Activated T-helper 2 cell treated with anti-CD3 and anti-CD28 coated beads, Interferon-gamma antibody, Interleukin-2, Interleukin-4, amounts not matched to agents 10 μg/mL and 5 μg/mL and 100 μg/mL, durations not matched to agents 14 hours and 24 hours and 36 hours (primary cell): ENCODE measurements around the gene WIF1. TPM values are rescaled to one million over a fixed set of nuclear protein-coding genes. Genes with fewer than 3 reads are reported as not detected.

Source experiments
- DNase-seq: peaks from one replicate; pipeline ENCODE4 v3.0.0; 2021; ENCODE audit warnings: low spot score
- H3K27ac Mint-ChIP-seq: one replicate; pipeline ENCODE4 v1.8.0; 2021; ENCODE audit warnings: mixed read lengths
- H3K27me3 Mint-ChIP-seq: one replicate; pipeline ENCODE4 v1.8.0; 2021; ENCODE audit warnings: low read depth, mixed read lengths
- H3K36me3 Mint-ChIP-seq: one replicate; pipeline ENCODE4 v1.8.0; 2021; ENCODE audit warnings: low read depth, mixed read lengths
- H3K4me1 Mint-ChIP-seq: one replicate; pipeline ENCODE4 v1.8.0; 2021; ENCODE audit warnings: low read depth, mixed read lengths
- H3K4me3 Mint-ChIP-seq: one replicate; pipeline ENCODE4 v1.8.0; 2021; ENCODE audit warnings: low read depth, mild to moderate bottlenecking, moderate library complexity, mixed read lengths
- H3K9me3 Mint-ChIP-seq: one replicate; pipeline ENCODE4 v1.8.0; 2021; ENCODE audit warnings: mixed read lengths
- intact Hi-C: fragments of 100-400 bp; cut with micrococcal nuclease; formaldehyde crosslinking; loops from one replicate; pipeline ENCODE4 v1.15.1; 2023
- total RNA-seq: library from RNA; stranded (reverse); gene quantifications from 2 replicates; pipeline ENCODE4 v1.2.3, GENCODE V29; 2022

WIF1 gene, protein sequence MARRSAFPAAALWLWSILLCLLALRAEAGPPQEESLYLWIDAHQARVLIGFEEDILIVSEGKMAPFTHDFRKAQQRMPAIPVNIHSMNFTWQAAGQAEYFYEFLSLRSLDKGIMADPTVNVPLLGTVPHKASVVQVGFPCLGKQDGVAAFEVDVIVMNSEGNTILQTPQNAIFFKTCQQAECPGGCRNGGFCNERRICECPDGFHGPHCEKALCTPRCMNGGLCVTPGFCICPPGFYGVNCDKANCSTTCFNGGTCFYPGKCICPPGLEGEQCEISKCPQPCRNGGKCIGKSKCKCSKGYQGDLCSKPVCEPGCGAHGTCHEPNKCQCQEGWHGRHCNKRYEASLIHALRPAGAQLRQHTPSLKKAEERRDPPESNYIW
- not detected in 2 replicates for total RNA-seq

DNA sequence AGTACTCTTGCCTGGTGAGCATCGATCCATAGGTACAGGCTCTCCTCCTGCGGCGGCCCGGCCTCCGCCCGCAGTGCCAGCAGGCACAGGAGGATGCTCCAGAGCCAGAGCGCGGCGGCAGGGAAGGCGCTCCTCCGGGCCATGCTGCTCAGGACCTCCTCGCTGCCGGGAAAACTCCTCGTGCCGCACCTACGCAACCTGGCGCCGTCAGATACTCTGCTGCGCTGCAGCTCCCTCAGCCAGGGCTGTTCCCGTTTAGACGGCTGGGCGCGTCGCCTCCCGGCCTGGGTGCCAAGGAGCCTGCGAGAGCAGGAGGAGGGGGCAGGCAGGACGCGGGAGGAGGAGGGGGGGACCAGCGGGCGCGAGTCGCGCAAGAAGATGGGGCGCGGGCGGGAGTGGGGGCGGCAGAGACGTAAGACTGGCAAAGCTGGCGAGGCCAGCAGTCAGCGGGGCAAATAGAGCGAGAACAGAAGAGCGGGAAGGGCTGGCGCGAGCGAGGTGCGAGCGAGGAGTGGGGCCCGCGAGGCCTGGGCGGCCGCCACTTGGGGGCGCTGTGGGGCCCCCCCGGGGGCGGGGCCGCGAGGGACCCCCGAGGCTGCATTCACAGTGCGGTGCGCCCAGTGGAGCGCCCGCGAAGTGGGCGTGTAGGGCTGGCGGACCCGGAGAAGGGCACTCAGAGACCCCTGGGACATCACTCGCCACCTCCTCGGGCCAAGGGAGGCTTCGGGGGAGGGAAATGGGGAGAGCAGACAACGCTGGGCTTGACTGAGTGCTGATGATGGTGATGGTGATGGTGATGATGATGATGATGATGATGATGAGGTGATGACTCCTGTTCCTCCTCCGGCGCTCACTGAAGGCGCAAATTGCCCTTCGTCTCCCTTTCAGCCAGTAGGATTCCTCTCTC is at the start of gene WIF1:
TSS of gene WIF1 (minus strand) at position 257 of the 907 bp plus-strand sequence. CDS start at position 143, 114 bp downstream.
- Mint-ChIP-seq H3K4me3 (peak within 1 kb of the TSS; percentile 37), H3K36me3 (no peaks in the 10 kb centered on the region), H3K27me3 (peaks cover 34% of the 10 kb centered on the region), H3K9me3 (no peaks in the 10 kb centered on the region), H3K27ac (no peak within 1 kb of the TSS), H3K4me1 (peaks cover 5% of the 10 kb centered on the region)
- intact Hi-C loops, result loop anchor here (5.0 kb wide), 2 partner anchors 111 to 229 kb away; no protein-coding TSS in a partner anchor
- no peak for DNase-seq

DNA sequence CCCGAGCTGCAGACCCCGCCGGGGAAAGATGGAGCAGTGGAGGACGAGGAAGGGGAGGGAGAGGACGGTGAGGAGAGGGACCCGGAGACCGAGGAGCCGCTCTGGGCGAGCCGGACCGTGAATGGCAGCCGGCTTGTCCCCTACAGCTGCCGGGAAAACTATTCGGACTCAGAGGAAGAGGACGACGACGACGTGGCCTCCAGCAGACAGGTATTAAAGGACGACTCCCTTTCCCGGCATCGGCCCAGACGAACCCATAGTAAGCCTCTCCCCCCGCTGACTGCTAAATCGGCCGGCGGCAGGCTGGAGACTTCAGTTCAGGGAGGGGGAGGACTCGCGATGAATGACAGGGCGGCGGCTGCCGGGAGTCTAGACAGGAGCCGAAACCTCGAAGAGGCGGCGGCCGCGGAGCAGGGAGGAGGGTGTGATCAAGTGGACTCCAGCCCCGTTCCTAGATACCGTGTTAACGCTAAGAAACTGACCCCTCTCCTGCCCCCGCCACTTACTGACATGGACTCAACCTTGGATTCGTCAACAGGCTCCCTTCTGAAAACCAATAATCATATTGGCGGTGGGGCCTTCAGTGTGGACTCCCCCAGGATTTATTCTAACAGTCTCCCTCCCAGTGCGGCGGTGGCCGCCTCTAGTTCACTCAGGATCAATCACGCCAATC is 49.2 kb upstream of the WIF1 start:
- Mint-ChIP-seq H3K9me3 (no peaks in the 10 kb centered on the region), H3K4me1 (peaks cover 24% of the 10 kb centered on the region), H3K36me3 (peaks cover 25% of the 10 kb centered on the region), H3K4me3 (peak overlapping the region; percentile 89), H3K27ac (peak overlapping the region; percentile 84), H3K27me3 (peaks cover 2% of the 10 kb centered on the region)
- DNase-seq, result peak; percentile 62
- intact Hi-C loops, result loop anchor here (2.0 kb wide), 2 partner anchors 34 to 62 kb away; no protein-coding TSS in a partner anchor

DNA sequence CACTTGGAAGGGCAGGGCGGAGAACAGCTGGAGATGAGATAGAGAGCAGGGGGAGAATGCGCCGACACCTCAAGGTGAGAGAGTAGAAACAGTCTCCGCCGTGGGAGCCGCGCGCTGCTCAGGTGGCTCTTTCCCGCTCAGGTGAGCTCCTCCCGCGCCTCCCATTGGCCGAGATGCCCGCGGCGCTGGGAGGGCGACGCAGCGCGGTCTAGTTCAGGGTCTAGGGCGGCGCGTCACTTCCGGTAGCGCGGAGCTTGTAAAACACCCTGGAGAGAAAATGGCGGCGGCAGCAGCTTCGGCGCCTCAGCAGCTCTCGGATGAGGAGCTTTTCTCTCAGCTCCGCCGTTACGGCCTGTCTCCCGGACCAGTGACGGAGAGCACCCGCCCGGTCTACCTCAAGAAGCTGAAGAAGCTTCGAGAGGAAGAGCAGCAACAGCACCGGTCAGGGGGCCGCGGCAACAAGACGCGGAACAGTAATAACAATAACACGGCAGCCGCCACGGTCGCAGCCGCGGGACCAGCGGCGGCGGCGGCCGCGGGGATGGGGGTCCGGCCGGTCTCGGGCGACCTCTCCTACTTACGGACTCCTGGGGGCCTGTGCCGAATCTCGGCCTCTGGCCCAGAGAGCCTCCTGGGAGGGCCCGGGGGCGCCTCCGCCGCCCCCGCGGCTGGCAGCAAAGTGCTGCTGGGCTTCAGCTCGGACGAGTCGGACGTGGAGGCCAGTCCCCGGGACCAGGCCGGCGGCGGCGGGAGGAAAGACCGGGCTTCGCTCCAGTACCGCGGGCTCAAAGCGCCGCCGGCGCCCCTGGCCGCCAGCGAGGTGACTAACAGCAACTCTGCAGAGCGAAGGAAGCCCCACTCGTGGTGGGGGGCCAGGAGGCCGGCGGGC is 48.5 kb upstream of the WIF1 start, which contains the start of gene LEMD3:
TSS of gene LEMD3 (plus strand) at position 264 of the 889 bp plus-strand sequence. CDS start at position 278, 14 bp downstream.
- peaks cover 24% of the 10 kb centered on the region for H3K4me1 Mint-ChIP-seq
- H3K36me3 Mint-ChIP-seq, result peaks cover 25% of the 10 kb centered on the region
- H3K4me3 Mint-ChIP-seq, result peak within 1 kb of the TSS; percentile 99
- peak within 1 kb of the TSS; percentile 99 for H3K27ac Mint-ChIP-seq
- peaks cover 2% of the 10 kb centered on the region for H3K27me3 Mint-ChIP-seq
- no peaks in the 10 kb centered on the region for H3K9me3 Mint-ChIP-seq
- intact Hi-C loops, result loop anchor here (1.0 to 2.0 kb wide), 4 partner anchors 13 to 559 kb away; partner anchors contain the start of gene RASSF3
- peak; percentile 88 for DNase-seq

DNA sequence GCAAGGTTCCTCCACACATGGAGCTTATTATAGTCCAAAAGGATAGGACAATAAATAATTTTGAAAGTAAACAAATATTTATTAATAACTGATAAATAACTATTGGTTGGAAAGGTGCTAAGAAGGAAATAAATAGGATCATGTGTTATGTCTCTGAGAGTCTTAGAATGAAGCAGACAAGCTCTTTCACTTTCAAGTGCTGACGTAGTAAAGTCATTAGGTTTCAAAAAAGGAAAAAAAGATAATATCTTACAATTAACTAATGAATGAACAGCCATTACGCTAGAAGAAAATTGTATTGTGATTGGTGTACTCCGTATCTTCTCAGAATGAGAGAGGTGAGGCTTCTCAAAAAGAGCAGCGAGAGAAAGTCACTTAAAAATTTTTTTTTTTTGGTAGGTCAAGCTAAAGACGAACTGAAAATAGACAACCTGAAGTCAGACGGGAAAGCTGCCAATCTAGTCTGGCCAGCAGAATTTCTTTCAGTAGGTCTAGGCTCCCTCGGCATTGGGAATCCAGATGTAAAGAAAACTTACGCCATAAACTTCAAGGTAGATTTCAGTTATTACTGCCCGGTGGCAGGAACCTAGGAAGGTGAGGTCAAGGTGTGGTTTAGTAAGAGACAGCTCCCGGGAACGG is 47.7 kb upstream of the WIF1 start:
- intact Hi-C loops, result loop anchor here (1.0 kb wide), 2 partner anchors 12 to 558 kb away; partner anchors contain the start of gene RASSF3
- no peak for DNase-seq
- peaks cover 25% of the 10 kb centered on the region for H3K36me3 Mint-ChIP-seq
- H3K27me3 Mint-ChIP-seq, result peaks cover 2% of the 10 kb centered on the region
- H3K4me3 Mint-ChIP-seq, result peak overlapping the region; percentile 99
- H3K27ac Mint-ChIP-seq, result peak overlapping the region; percentile 99
- no peaks in the 10 kb centered on the region for H3K9me3 Mint-ChIP-seq
- peaks cover 23% of the 10 kb centered on the region for H3K4me1 Mint-ChIP-seq

DNA sequence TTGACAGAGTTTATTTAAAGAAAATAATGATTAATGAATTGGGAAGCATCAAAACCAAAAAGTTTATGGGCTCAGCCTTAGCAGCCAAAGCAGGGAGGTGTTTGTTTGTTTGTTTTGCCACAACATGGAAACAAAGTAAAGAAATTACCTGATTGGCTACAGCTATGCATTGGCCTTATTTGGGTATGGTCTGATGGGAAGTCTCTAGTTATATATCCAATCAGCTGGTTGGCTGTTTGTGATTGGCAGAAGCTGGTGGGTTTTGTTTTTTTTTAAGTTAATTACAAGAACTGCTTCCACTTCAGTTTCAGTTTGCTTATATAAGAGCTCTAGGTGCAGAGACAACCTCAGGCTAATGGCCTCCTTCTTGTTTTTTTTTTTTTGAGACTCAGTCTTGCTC is 43.7 kb upstream of the WIF1 start:
- intact Hi-C loops, result no loop called here
- Mint-ChIP-seq H3K9me3 (no peaks in the 10 kb centered on the region), H3K27me3 (peaks cover 13% of the 10 kb centered on the region), H3K4me1 (peaks cover 16% of the 10 kb centered on the region), H3K36me3 (peaks cover 2% of the 10 kb centered on the region), H3K4me3 (no peak overlapping the region), H3K27ac (no peak overlapping the region)
- no peak for DNase-seq

DNA sequence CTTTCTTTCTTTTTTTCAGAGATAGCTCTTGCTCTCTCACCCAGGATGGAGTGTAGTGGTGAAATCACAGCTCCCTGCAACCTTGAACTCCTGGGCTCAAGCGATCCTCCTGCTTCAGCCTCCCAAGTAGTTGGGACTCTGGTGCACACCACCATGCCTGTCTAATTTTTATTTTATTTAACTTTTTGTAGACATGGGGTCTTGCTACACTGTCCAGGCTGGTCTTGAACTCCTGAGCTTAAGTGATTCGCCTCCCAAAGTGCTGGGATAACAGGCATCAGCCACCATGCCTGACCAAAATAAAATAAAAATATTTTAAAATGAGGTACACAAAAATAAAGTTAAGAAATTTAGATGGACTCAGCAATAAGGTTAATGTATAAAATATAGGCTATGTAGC is 43.1 kb upstream of the WIF1 start:
- peaks cover 15% of the 10 kb centered on the region for H3K4me1 Mint-ChIP-seq
- no peak overlapping the region for H3K27ac Mint-ChIP-seq
- DNase-seq, result no peak
- no peaks in the 10 kb centered on the region for H3K36me3 Mint-ChIP-seq
- H3K9me3 Mint-ChIP-seq, result no peaks in the 10 kb centered on the region
- intact Hi-C loops, result no loop called here
- H3K27me3 Mint-ChIP-seq, result peaks cover 16% of the 10 kb centered on the region
- H3K4me3 Mint-ChIP-seq, result no peak overlapping the region

DNA sequence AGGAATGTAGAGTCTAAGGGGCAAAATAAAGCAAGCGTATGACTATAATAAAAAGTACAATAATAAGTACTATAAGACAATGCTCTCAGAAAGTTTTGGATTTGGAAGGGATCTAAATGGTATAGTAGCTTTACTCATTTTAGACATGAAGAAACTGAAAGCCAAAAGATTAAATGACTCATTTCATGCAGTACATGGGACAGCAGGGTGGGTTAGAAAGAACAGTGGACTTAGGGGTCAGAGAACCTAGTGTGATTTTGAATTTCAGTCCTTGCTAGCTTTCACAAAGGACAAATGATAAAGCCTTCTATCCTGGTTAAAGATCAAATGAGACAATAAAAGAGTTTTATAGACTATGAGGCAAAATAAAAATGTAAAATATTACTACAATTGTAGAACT is 41.5 kb upstream of the WIF1 start:
- intact Hi-C loops, result no loop called here

DNA sequence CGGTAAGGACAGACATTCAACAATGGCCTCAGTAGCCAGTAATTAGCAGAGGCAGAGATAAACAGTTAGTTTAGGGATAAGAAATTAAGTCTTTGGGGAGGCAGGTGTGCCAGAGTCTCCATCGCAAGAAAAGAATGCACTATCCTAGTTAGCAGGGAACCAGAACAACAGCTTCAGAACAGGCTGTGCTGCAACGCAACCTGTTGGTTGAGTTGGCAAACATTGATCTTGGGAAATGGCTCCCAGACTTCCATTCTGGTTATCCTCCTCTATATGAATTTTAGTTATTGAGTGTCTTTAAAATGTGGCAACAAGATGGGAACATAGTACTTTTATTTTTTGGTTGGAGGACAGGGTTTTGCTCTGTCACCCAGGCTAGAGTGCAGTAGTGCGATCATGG is 36.0 kb upstream of the WIF1 start:
- Mint-ChIP-seq H3K27me3 (peaks cover 18% of the 10 kb centered on the region), H3K9me3 (peaks cover 4% of the 10 kb centered on the region), H3K36me3 (no peaks in the 10 kb centered on the region), H3K4me3 (peak overlapping the region; percentile 50), H3K27ac (peak overlapping the region; percentile 73), H3K4me1 (peaks cover 17% of the 10 kb centered on the region)
- no peak for DNase-seq
- intact Hi-C loops, result loop anchor here (5.0 kb wide), 1 partner anchor 50 kb away; no protein-coding TSS in a partner anchor

More for the DNA sequence above, 41.5 kb upstream of the WIF1 start:
- no peaks in the 10 kb centered on the region for H3K36me3 Mint-ChIP-seq
- peaks cover 13% of the 10 kb centered on the region for H3K4me1 Mint-ChIP-seq
- H3K9me3 Mint-ChIP-seq, result no peaks in the 10 kb centered on the region
- no peak overlapping the region for H3K27ac Mint-ChIP-seq
- no peak for DNase-seq
- H3K4me3 Mint-ChIP-seq, result no peak overlapping the region
- H3K27me3 Mint-ChIP-seq, result peaks cover 16% of the 10 kb centered on the region

DNA sequence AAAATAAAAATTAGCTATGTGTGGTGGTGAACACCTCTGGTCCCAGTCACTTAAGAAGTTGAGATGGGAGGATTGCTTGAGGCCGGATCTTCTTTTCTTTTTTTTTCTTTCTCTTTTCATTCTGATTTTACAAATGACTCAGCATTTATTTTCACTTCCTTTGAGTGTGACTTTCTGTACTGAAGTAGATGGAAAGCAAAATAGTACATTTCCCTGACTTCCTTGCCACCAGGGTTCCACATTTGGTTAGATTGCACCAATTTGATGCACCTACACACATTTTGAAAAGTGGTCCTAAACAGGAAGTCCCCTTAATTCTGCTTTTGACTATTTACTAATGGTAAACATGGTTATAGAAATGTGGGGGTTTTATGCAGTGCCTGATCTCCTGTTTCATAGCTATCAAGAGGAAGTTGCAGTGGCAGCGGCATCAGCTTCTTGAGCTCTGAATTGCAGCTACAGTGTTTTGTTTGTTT is 35.3 kb upstream of the WIF1 start:
- intact Hi-C loops, result loop anchor here (1.0 to 5.0 kb wide), 2 partner anchors 13 to 51 kb away; partner anchors contain the start of gene LEMD3
- Mint-ChIP-seq H3K27ac (peak overlapping the region; percentile 73), H3K9me3 (peaks cover 4% of the 10 kb centered on the region)

DNA sequence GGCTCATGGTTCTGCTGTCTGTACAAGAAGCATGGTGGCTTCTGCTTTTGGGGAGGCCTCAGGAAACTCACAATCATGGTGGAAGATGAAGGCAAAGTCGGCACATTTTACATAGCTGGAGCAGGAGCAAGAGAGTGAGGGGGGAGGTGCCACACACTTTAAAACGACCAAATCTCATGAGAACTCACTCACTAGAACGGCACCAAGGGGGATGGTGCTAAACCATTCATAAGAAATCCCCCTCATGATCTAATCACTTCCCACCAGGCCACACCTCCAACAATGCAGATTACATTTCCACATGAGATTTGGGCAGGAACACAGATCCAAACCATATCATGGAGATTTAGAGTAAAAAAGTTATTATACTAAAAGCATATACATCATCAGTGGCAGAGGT is 34.7 kb upstream of the WIF1 start:
- Mint-ChIP-seq H3K27ac (peak overlapping the region; percentile 73), H3K4me3 (no peak overlapping the region), H3K4me1 (peaks cover 18% of the 10 kb centered on the region), H3K9me3 (peaks cover 4% of the 10 kb centered on the region), H3K27me3 (peaks cover 23% of the 10 kb centered on the region), H3K36me3 (no peaks in the 10 kb centered on the region)
- no peak for DNase-seq
- intact Hi-C loops, result loop anchor here (1.0 to 5.0 kb wide), 2 partner anchors 14 to 52 kb away; partner anchors contain the start of gene LEMD3

More for the DNA sequence above, 35.3 kb upstream of the WIF1 start:
- peak overlapping the region; percentile 50 for H3K4me3 Mint-ChIP-seq
- H3K4me1 Mint-ChIP-seq, result peaks cover 17% of the 10 kb centered on the region
- no peak for DNase-seq
- no peaks in the 10 kb centered on the region for H3K36me3 Mint-ChIP-seq
- H3K27me3 Mint-ChIP-seq, result peaks cover 21% of the 10 kb centered on the region

DNA sequence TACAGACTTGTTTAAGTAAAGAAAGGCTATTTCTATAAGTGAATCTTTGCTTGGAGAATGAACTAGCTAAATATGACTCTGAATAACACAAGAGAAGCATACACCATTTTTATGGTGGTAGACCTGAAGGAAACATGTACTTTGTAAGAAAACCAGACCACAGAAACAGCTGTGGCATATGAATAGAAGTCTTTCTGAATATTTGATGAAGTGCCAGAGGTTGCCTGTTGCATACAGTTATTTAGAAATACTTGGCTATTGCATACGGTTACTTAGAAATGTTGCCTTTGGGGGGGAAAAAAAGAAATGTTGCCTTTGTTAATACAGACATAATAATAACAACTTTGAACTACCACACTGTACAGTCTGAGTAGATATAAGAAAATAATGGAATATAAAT is 31.5 kb upstream of the WIF1 start:
- Mint-ChIP-seq H3K4me1 (peaks cover 21% of the 10 kb centered on the region), H3K27ac (no peak overlapping the region), H3K27me3 (peaks cover 31% of the 10 kb centered on the region), H3K4me3 (no peak overlapping the region), H3K9me3 (peaks cover 4% of the 10 kb centered on the region), H3K36me3 (no peaks in the 10 kb centered on the region)
- no peak for DNase-seq
- intact Hi-C loops, result no loop called here
